H9 (cell line): ENCODE results near the gene SULT1E1. TPM values are rescaled to one million over a fixed set of nuclear protein-coding genes. Genes with fewer than 3 reads are reported as not detected.

Source experiments
- DNase-seq: peaks from one replicate; pipeline ENCODE4 v3.0.0-alpha.2; 2017
- H2AFZ ChIP-seq: one replicate; pipeline ENCODE4 v1.6.1; 2013; ENCODE audit warnings: mild to moderate bottlenecking, low read length, control low read depth, moderate library complexity
- H2AK5ac ChIP-seq: 2 replicates; pipeline ENCODE4 v1.6.1; 2013; ENCODE audit warnings: low read length, control low read depth, mixed read lengths; ENCODE audit not compliant: insufficient read length
- H2BK120ac ChIP-seq: one replicate; pipeline ENCODE4 v1.6.1; 2013; ENCODE audit warnings: low read depth, mild to moderate bottlenecking, low read length, control low read depth, inconsistent platforms; ENCODE audit not compliant: poor library complexity, severe bottlenecking
- H2BK12ac ChIP-seq: 2 replicates; pipeline ENCODE4 v1.6.1; 2013; ENCODE audit warnings: low read length, control low read depth, mixed read lengths, low read depth; ENCODE audit not compliant: insufficient read length
- H2BK15ac ChIP-seq: 2 replicates; pipeline ENCODE4 v1.6.1; 2013; ENCODE audit warnings: low read depth, low read length, control low read depth
- H2BK20ac ChIP-seq: one replicate; pipeline ENCODE4 v1.6.1; 2013; ENCODE audit warnings: low read depth, mild to moderate bottlenecking, low read length, control low read depth, inconsistent platforms; ENCODE audit not compliant: poor library complexity, severe bottlenecking
- H2BK5ac ChIP-seq: 2 replicates; pipeline ENCODE4 v1.6.1; 2013; ENCODE audit warnings: low read length, control low read depth, mixed read lengths; ENCODE audit not compliant: insufficient read length
- H3K14ac ChIP-seq: 2 replicates; pipeline ENCODE4 v1.6.1; 2013; ENCODE audit warnings: low read length, control low read depth; ENCODE audit not compliant: insufficient read depth
- H3K18ac ChIP-seq: 2 replicates; pipeline ENCODE4 v1.6.1; 2013; ENCODE audit warnings: low read depth, mild to moderate bottlenecking, mixed read lengths, low read length, control low read depth; ENCODE audit not compliant: insufficient read length
- H3K23ac ChIP-seq: 2 replicates; pipeline ENCODE4 v1.6.1; 2013; ENCODE audit warnings: low read length, control low read depth, mixed read lengths, low read depth; ENCODE audit not compliant: insufficient read length
- H3K23me2 ChIP-seq: 2 replicates; pipeline ENCODE4 v1.6.1; 2013; ENCODE audit warnings: low read depth, mild to moderate bottlenecking, mixed read lengths, low read length, control low read depth; ENCODE audit not compliant: insufficient read length, poor library complexity, severe bottlenecking
- H3K27ac ChIP-seq: 2 replicates; pipeline ENCODE4 v1.5.1; 2013; ENCODE audit warnings: low read length, control low read depth, mixed read lengths, low read depth; ENCODE audit not compliant: insufficient read length
- H3K27me3 ChIP-seq: 2 replicates; pipeline ENCODE4 v1.6.1; 2013; ENCODE audit warnings: low read length, control low read depth, inconsistent platforms; ENCODE audit not compliant: insufficient read depth
- H3K4ac ChIP-seq: 2 replicates; pipeline ENCODE4 v1.6.1; 2013; ENCODE audit warnings: low read depth, mild to moderate bottlenecking, control low read depth, inconsistent platforms, low read length, moderate library complexity
- H3K4me1 ChIP-seq: 2 replicates; pipeline ENCODE4 v1.6.1; 2013; ENCODE audit warnings: low read length, control low read depth, inconsistent platforms; ENCODE audit not compliant: insufficient read depth
- H3K4me2 ChIP-seq: 2 replicates; pipeline ENCODE4 v1.6.1; 2013; ENCODE audit warnings: low read length, control low read depth, mixed read lengths; ENCODE audit not compliant: insufficient read length, insufficient read depth
- H3K56ac ChIP-seq: 2 replicates; pipeline ENCODE4 v1.6.1; 2013; ENCODE audit warnings: low read depth, mild to moderate bottlenecking, mixed read lengths, low read length, control low read depth; ENCODE audit not compliant: insufficient read length
- H3K79me1 ChIP-seq: 2 replicates; pipeline ENCODE4 v1.6.1; 2013; ENCODE audit warnings: low read depth, mild to moderate bottlenecking, moderate library complexity, low read length, control low read depth, inconsistent platforms; ENCODE audit not compliant: insufficient read depth, poor library complexity, severe bottlenecking
- H3K79me2 ChIP-seq: 2 replicates; pipeline ENCODE4 v1.6.1; 2013; ENCODE audit warnings: low read length, control low read depth, inconsistent platforms; ENCODE audit not compliant: insufficient read depth
- H3K9ac ChIP-seq: 2 replicates; pipeline ENCODE4 v1.6.1; 2013; ENCODE audit warnings: low read length, control low read depth, mixed read lengths; ENCODE audit not compliant: insufficient read length; ENCODE audit errors: extremely low read depth
- H3K9me3 ChIP-seq: one replicate; pipeline ENCODE4 v1.6.1; 2013; ENCODE audit warnings: low read depth, low read length, inconsistent platforms; ENCODE audit not compliant: control insufficient read depth
- H3T11ph ChIP-seq: one replicate; pipeline ENCODE4 v1.6.1; 2013; ENCODE audit warnings: mild to moderate bottlenecking, low read length, control low read depth, inconsistent platforms
- H4K20me1 ChIP-seq: one replicate; pipeline ENCODE4 v1.6.1; 2013; ENCODE audit not compliant: control insufficient read depth, insufficient read length, insufficient read depth
- H4K5ac ChIP-seq: 2 replicates; pipeline ENCODE4 v1.6.1; 2013; ENCODE audit warnings: low read depth, mild to moderate bottlenecking, mixed read lengths, low read length, control low read depth; ENCODE audit not compliant: insufficient read length
- H4K8ac ChIP-seq: replicated peaks from 2 replicates; pipeline ENCODE4 v1.6.1; 2013; ENCODE audit warnings: low read length, control low read depth, mixed read lengths, low read depth; ENCODE audit not compliant: insufficient read length
- H4K91ac ChIP-seq: 2 replicates; pipeline ENCODE4 v1.6.1; 2013; ENCODE audit warnings: low read depth, mild to moderate bottlenecking, moderate library complexity, mixed read lengths, low read length, control low read depth; ENCODE audit not compliant: insufficient read length
- H3K27ac Mint-ChIP-seq, 3 experiments: 2 replicates in 2 of 3; 3 replicates in 1 of 3; pipeline ENCODE4 v1.8.0; 2020 to 2021; ENCODE audit warnings: mixed read lengths in 3 of 3, mild to moderate bottlenecking in 1 of 3, moderate library complexity in 1 of 3
- H3K27me3 Mint-ChIP-seq: 2 replicates; pipeline ENCODE4 v1.8.0; 2021; ENCODE audit warnings: low read depth, mild to moderate bottlenecking, moderate library complexity, mixed read lengths
- H3K36me3 Mint-ChIP-seq, 3 experiments: 2 replicates in 2 of 3; 3 replicates in 1 of 3; pipeline ENCODE4 v1.8.0; 2020 to 2021; ENCODE audit warnings: low read depth in 3 of 3, mixed read lengths in 3 of 3; ENCODE audit not compliant: insufficient read depth in 1 of 3
- H3K4me1 Mint-ChIP-seq, 2 experiments: 2 replicates each; pipeline ENCODE4 v1.8.0; 2020; ENCODE audit warnings: mixed read lengths in 2 of 2
- H3K4me3 Mint-ChIP-seq, 2 experiments: 2 replicates in 1 of 2; 3 replicates in 1 of 2; pipeline ENCODE4 v1.8.0; 2020 to 2021; ENCODE audit warnings: mild to moderate bottlenecking in 2 of 2, mixed read lengths in 2 of 2, moderate library complexity in 1 of 2
- H3K9me3 Mint-ChIP-seq, 2 experiments: 2 replicates in 1 of 2; 3 replicates in 1 of 2; pipeline ENCODE4 v1.8.0; 2020; ENCODE audit warnings: mild to moderate bottlenecking in 2 of 2, mixed read lengths in 2 of 2, moderate library complexity in 1 of 2
- WGBS: extraction: QIAGEN DNeasy Blood & Tissue Kit; methylation state at CpG from one replicate; pipeline ENCODE4 v1.1.7; 2013; ENCODE audit warnings: missing lambda C conversion rate, low lambda C conversion rate, mixed read lengths; ENCODE audit not compliant: insufficient read length; ENCODE audit errors: extremely low coverage; 5-methylcytosine and 5-hydroxymethylcytosine counted together
- total RNA-seq: library from RNA; stranded (reverse); gene quantifications from 2 replicates; pipeline ENCODE4 v1.2.1, GENCODE V29; 2021
- TF ChIP-seq, protein P1 (sequence below): fragments of 200-600 bp; sonication (generic); conservative IDR thresholded peaks from 3 replicates; pipeline ENCODE4 v1.8.0; 2021; ENCODE audit warnings: antibody characterized with exemption, mild to moderate bottlenecking

Gene SULT1E1
- total RNA-seq, 1 experiment from 2014 or later: not detected

DNA sequence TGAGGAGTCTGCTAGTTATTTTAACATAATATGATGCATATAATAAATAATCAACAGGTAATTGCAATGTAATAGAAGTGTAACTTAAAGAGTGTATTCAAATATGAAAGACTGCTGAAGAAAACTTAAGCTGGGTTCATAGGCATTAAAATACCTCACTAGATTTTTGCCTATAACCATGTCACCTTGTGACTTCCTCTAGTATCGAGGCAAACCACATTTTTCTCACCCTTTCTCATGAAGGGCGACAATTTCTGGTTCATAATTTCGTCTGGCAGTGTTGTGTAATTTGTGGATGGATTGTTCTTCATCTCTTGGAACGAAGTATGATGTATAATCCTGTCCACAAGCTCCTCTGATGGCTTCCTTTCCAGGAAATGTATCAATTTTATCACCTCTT lies 16.0 kb downstream of the SULT1E1 start:
- Mint-ChIP-seq H3K9me3 (no peaks in the 10 kb centered on the region), H3K36me3 (no peaks in the 10 kb centered on the region), H3K27me3 (no peaks in the 10 kb centered on the region), H3K4me3 (no peak overlapping the region), H3K4me1 (no peaks in the 10 kb centered on the region), H3K27ac (no peak overlapping the region)
- no peak overlapping the region for H3K56ac ChIP-seq
- WGBS: no CpG with 5 or more reads among the region's 4 CpGs
- no peak for DNase-seq
- H4K5ac ChIP-seq: no peak overlapping the region
- no peak overlapping the region for H2AFZ ChIP-seq
- H2AK5ac ChIP-seq: no peak overlapping the region
- no peaks in the 10 kb centered on the region for H3K79me1 ChIP-seq
- H2BK12ac ChIP-seq: no peak overlapping the region
- no peak overlapping the region for H4K91ac ChIP-seq
- H3K18ac ChIP-seq: no peak overlapping the region
- H3K23me2 ChIP-seq: no peaks in the 10 kb centered on the region
- no peak overlapping the region for H3K23ac ChIP-seq
- H2BK120ac ChIP-seq: no peak overlapping the region
- TF ChIP-seq, protein P1, sequence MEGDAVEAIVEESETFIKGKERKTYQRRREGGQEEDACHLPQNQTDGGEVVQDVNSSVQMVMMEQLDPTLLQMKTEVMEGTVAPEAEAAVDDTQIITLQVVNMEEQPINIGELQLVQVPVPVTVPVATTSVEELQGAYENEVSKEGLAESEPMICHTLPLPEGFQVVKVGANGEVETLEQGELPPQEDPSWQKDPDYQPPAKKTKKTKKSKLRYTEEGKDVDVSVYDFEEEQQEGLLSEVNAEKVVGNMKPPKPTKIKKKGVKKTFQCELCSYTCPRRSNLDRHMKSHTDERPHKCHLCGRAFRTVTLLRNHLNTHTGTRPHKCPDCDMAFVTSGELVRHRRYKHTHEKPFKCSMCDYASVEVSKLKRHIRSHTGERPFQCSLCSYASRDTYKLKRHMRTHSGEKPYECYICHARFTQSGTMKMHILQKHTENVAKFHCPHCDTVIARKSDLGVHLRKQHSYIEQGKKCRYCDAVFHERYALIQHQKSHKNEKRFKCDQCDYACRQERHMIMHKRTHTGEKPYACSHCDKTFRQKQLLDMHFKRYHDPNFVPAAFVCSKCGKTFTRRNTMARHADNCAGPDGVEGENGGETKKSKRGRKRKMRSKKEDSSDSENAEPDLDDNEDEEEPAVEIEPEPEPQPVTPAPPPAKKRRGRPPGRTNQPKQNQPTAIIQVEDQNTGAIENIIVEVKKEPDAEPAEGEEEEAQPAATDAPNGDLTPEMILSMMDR: no peak
- no peaks in the 10 kb centered on the region for H4K20me1 ChIP-seq
- no peak overlapping the region for H3K4me2 ChIP-seq
- H3K79me2 ChIP-seq: no peaks in the 10 kb centered on the region
- H3T11ph ChIP-seq: no peak overlapping the region
- H3K27ac ChIP-seq: no peak overlapping the region
- H3K4me1 ChIP-seq: no peaks in the 10 kb centered on the region
- no peak overlapping the region for H2BK15ac ChIP-seq
- no peaks in the 10 kb centered on the region for H3K9me3 ChIP-seq
- no peak overlapping the region for H3K14ac ChIP-seq
- no peaks in the 10 kb centered on the region for H3K27me3 ChIP-seq
- H2BK20ac ChIP-seq: no peak overlapping the region
- H3K9ac ChIP-seq: no peak overlapping the region
- no peak overlapping the region for H4K8ac ChIP-seq
- no peak overlapping the region for H3K4ac ChIP-seq
- H2BK5ac ChIP-seq: no peak overlapping the region
